ENCODE measurements around the gene PANX3.

PANX3 gene

DNA sequence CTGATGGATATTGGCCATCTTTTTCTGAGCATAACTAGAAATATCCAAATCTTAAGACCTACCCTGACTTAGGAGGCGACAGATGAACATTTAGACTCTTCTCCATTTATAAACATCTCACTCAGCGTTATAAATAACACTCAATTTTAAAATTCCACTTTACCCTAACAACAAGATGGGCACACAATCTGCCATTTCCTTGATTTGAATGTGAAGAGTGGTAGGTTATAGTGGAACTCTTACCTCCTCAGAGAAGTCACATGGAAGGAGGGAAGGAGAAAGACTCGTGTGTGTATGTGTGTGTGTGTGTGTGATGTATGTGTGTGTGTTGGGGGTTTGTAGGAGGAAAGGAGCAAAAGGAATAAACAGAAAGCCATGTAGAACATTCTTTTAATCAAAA is 47.3 kb downstream of the PANX3 start:
- no peak for DNase-seq (ENCODE audit: low read depth)

GRCh38 chr11:124658986-124659385 is 47.8 kb downstream of the PANX3 start:
- no peak for DNase-seq (ENCODE audit: low read depth)

GRCh38 chr11:124661553-124661952 is 50.3 kb downstream of the PANX3 start:
- no peak for DNase-seq (ENCODE audit: low read depth)

DNA sequence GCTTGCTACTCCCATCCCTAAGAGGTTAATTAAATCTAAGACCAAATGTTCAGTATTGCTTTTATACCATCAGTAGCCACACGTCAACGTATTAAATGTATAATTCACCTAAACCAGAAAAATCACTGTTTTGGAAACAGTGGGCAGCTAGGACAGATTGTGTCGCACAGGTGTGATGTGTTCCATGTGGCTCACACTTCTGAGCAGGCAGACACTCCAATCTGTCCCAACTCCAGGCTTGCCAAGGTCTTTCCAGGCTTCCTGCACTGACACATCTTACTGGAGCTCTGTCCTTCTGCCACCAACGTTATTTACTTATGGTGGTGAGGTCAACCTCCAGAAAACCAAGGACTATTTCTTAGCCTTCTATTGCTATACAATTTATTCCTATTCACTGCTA is 50.9 kb downstream of the PANX3 start:
- DNase-seq (ENCODE audit: low read depth): no peak

- DNase-seq (ENCODE audit: low read depth): no peak
These were observed 52.6 kb downstream of the PANX3 start for GRCh38 chr11:124663861-124664260.

GRCh38 chr11:124667601-124668000 is 56.4 kb downstream of the PANX3 start:
- DNase-seq (ENCODE audit: low read depth): no peak

GRCh38 chr11:124669193-124669592 is 58.0 kb downstream of the PANX3 start:
- DNase-seq (ENCODE audit: low read depth): no peak

All from T-helper 22 cell (primary cell).